ENCODE data around the gene WNT7B.

Gene WNT7B

GRCh38 chr22:45927059-45927458 is 49.9 kb downstream of the WNT7B start:
- no peak for DNase-seq (ENCODE audit: low read depth)

- DNase-seq (ENCODE audit: low read depth), result no peak
These were observed 50.5 kb downstream of the WNT7B start for GRCh38 chr22:45926433-45926832.

GRCh38 chr22:45925811-45926351 is 51.1 kb downstream of the WNT7B start:
- no peak for DNase-seq (ENCODE audit: low read depth)

- no peak for DNase-seq (ENCODE audit: low read depth)
These were observed 53.1 kb downstream of the WNT7B start for GRCh38 chr22:45923835-45924234.

- no peak for DNase-seq (ENCODE audit: low read depth)
These were observed 53.8 kb downstream of the WNT7B start for GRCh38 chr22:45923212-45923611.

GRCh38 chr22:45922661-45923060 is 54.3 kb downstream of the WNT7B start:
- DNase-seq (ENCODE audit: low read depth), result no peak

GRCh38 chr22:45922256-45922655 is 54.7 kb downstream of the WNT7B start:
- DNase-seq (ENCODE audit: low read depth), result no peak

GRCh38 chr22:45919504-45920286 is 57.3 kb downstream of the WNT7B start:
- DNase-seq (ENCODE audit: low read depth), result no peak

- DNase-seq (ENCODE audit: low read depth), result no peak
These were observed 58.2 kb downstream of the WNT7B start for GRCh38 chr22:45918459-45919370.

- no peak for DNase-seq (ENCODE audit: low read depth)
These were observed 59.1 kb downstream of the WNT7B start for GRCh38 chr22:45917700-45918458.

GRCh38 chr22:45917146-45917545 is 59.8 kb downstream of the WNT7B start:
- DNase-seq (ENCODE audit: low read depth), result no peak

- no peak for DNase-seq (ENCODE audit: low read depth)
These were observed 60.4 kb downstream of the WNT7B start for GRCh38 chr22:45916515-45916914.

GRCh38 chr22:45915841-45916240 is 61.1 kb downstream of the WNT7B start:
- no peak for DNase-seq (ENCODE audit: low read depth)

GRCh38 chr22:45915151-45915550 is 61.8 kb downstream of the WNT7B start:
- DNase-seq (ENCODE audit: low read depth), result no peak

GRCh38 chr22:45914309-45914708 is 62.7 kb downstream of the WNT7B start:
- no peak for DNase-seq (ENCODE audit: low read depth)

GRCh38 chr22:45912910-45913309 is 64.1 kb downstream of the WNT7B start:
- no peak for DNase-seq (ENCODE audit: low read depth)

- no peak for DNase-seq (ENCODE audit: low read depth)
These were observed 65.2 kb downstream of the WNT7B start for GRCh38 chr22:45911601-45912271.

- DNase-seq (ENCODE audit: low read depth), result no peak
These were observed 66.0 kb downstream of the WNT7B start for GRCh38 chr22:45910928-45911467.

- no peak for DNase-seq (ENCODE audit: low read depth)
These were observed 68.0 kb downstream of the WNT7B start for GRCh38 chr22:45908961-45909360.

- no peak for DNase-seq (ENCODE audit: low read depth)
These were observed 69.0 kb downstream of the WNT7B start for GRCh38 chr22:45907996-45908395.

GRCh38 chr22:45907378-45907777 is 69.6 kb downstream of the WNT7B start:
- no peak for DNase-seq (ENCODE audit: low read depth)

Data from GM04503 (cell line).